GM10266 (cell line): Measurements from ENCODE around the gene SPDYE17.
"Not testable (repeated sequence)": the region's sequence is repeated elsewhere in the genome, so short reads cannot be mapped to it uniquely, and the experiment has no call there.

Experiments
- DNase-seq: peaks from one replicate; pipeline ENCODE4 v3.0.0; 2012; ENCODE audit errors: extremely low spot score

The SPDYE17 gene

DNA sequence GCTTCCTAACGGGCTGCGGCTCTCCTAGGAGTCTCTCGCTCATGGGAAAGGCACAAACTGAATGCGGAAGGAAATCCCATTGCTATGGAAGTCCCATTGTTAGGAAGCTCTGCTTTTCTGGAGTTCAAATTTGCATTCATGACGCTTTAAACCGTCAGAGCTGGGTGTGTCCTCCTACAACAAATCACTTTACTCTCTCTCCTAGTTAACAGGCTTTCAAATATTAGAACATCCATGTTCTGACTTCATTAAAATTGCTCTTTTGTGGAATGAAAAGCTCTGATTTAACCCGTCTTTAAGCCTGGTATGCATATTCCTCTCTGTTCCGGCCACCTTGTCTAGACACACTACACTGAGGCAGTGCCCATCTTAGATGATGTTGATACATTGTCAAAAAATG is at the start of gene SPDYE17:
SPDYE17 (minus strand) TSS at position 101 of the 400 bp plus-strand sequence. CDS start 1,791 bp downstream, outside the sequence.
- DNase-seq: not testable (repeated sequence)

DNA sequence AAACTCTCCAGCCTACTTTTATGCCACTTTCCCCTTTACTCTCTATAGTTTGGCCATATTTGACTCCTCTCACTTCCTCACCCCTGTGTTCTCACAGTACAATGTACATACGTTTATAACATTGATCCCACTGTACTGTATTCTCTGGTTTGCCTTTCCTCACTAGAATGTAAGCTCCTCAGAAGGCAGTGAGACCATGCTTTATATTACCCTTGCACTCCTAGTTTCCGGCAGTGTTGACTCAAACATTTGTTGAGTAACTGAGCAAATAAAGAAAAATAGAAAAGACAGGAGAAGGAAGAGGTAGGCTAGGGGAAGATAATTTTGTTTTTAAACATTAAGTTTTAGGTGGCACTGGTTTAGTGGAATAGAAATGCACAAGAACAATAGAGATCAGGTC is 48.1 kb upstream of the SPDYE17 start:
- not testable (repeated sequence) for DNase-seq

GRCh38 chr7:77079624-77080023 is 47.5 kb upstream of the SPDYE17 start:
- not testable (repeated sequence) for DNase-seq

DNA sequence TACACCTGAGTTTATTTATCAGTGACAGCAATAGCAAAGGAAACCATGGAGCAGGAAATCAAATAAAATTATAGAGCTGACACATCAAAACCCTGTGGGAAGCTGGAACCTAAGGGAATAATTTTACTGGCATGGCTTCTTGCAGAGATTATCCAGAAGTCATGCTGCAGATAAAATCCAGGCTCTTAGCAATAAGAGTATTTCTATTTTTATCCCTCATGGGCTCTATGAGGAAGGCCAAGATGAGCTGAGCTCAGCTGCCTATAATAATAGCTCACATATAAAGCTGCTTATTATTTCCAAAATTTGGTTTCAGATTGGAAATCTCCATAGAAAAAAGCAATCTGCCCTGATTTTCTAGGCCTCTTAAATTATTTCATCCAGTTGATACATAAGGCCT is 47.0 kb upstream of the SPDYE17 start:
- DNase-seq: not testable (repeated sequence)

DNA sequence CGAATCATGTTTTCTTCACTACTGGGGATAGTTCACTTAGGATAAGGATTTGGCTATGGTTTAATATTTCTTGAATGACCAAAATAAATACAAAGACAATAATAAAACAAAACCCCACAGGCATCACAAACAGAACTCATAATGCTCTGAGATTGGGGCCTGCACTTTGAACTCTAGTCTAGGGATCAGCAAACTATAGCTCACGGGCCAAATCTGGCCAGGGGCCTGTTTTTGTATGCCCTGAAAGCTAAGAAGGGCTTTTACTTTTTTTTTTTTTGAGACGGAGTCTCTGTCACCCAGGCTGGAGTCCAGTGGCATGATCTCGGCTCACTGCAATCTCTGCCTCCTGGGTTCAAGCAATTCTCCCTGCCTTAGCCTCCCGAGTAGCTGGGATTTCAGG is 44.9 kb upstream of the SPDYE17 start:
- DNase-seq: not testable (repeated sequence)

DNA sequence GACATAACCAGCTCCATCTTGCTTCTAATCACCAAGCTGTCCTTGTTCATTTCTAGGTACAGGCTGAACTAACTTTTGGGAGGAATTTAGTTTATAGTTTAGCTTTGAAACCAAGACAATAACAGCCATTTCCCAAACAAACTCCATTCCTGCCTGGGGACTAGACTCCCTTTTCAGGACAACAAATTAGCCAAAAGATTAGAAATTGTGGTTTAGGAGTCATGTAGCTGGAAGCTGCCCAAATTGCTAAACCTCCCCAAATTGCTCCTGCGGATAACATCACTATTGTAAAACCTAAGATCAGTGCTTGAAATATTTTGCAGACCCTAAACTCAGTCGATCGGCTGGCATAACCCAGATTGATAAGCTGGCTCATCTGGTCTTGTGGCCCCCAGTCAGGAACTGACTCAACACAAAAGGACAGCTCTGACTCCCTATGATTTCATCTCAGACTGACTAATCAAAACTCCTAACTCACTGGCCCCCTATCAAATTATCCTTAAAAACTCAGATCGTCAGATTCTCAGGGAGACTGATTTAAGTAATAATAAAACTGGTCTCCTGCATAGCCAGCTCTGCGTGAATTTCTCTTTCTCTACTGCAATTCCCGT is 42.7 kb upstream of the SPDYE17 start:
- not testable (repeated sequence) for DNase-seq

- DNase-seq: not testable (repeated sequence)
Observed at GRCh38 chr7:77071108-77071507, 38.9 kb upstream of the SPDYE17 start.

DNA sequence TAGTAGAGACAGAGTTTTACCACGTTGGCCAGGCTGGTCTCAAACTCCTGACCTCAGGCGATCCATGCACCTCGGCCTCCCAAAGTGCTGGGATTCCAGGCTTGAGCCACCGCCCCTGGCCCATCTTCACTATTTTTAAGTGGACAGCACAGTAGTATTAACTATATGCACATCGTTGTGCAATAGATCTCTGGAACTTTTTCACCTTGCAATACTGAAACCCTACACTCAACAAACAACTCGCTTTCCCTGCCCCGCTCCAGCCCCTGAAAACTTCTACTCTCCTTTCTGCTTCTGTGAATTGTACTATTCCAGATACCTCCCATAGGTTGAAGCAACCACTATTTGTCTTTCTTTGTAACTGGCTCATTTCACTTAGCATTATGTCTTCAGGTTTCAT is 33.7 kb upstream of the SPDYE17 start:
- not testable (repeated sequence) for DNase-seq

- not testable (repeated sequence) for DNase-seq
Observed at GRCh38 chr7:77063732-77064131, 31.6 kb upstream of the SPDYE17 start.

DNA sequence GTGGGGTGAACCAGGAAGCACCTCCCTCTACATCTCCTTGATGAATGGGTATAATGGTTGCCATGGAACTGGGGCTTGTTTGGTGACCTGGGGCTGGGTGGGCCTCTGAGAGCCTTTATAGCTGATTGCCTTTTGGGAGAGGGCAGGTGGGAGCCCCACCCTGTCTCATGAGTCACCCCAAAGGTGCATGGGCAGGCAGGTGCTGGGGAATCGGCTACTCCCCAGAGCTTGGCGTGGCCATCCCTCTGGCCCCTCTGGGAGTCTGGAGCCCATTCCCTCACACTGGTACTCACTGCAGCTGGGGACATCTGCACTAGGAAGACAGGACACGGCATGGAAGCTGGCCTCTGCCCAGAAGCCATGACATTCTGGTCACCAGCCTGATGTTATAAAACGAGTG is 30.4 kb upstream of the SPDYE17 start, which contains the start of gene SPDYE18:
SPDYE18 (minus strand) TSS at position 2 of the 400 bp plus-strand sequence. CDS start 2,046 bp downstream, outside the sequence.
- DNase-seq: not testable (repeated sequence)

DNA sequence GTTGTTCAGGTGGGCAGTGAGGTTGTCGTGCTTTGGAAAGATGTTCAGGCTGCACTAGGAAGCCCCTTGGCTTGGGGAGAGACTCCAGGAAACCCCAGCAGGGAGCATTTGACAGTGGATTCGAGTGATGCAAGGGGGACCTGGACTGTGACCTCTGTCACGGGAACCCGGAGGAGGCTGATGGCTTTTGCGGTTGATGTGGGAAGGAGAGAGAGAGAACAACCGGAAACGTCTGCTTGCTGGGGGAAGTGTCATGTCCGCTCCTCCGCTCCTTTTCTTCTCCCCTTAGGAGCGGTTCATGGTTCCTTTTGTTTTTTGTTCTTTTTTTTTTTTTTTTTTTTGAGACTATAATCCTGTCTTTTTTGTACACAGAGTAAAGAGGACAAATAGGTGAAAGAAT is 5.8 kb downstream of the SPDYE17 start:
- not testable (repeated sequence) for DNase-seq

- DNase-seq: not testable (repeated sequence)
Observed at GRCh38 chr7:77010074-77010680, 22.0 kb downstream of the SPDYE17 start.

DNA sequence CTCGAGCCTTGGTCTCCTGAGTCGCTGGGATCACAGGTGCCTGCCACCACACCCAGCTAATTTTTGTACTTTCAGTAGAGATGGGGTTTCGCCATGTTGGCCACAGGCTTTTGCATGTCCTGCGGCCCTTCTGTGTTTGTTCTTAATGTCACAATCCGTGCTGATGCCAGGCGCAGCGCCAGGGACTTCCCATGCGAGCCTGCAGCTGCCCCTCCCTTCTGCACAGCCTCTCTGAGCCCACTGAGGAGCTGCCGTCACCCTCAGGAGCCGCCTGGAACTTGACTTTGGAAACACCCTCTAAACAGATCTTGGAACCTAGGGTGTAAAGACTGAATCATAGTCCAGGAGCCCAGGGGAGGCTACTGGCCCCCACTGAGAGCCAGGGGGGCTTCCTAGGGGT is 24.2 kb downstream of the SPDYE17 start:
- not testable (repeated sequence) for DNase-seq

DNA sequence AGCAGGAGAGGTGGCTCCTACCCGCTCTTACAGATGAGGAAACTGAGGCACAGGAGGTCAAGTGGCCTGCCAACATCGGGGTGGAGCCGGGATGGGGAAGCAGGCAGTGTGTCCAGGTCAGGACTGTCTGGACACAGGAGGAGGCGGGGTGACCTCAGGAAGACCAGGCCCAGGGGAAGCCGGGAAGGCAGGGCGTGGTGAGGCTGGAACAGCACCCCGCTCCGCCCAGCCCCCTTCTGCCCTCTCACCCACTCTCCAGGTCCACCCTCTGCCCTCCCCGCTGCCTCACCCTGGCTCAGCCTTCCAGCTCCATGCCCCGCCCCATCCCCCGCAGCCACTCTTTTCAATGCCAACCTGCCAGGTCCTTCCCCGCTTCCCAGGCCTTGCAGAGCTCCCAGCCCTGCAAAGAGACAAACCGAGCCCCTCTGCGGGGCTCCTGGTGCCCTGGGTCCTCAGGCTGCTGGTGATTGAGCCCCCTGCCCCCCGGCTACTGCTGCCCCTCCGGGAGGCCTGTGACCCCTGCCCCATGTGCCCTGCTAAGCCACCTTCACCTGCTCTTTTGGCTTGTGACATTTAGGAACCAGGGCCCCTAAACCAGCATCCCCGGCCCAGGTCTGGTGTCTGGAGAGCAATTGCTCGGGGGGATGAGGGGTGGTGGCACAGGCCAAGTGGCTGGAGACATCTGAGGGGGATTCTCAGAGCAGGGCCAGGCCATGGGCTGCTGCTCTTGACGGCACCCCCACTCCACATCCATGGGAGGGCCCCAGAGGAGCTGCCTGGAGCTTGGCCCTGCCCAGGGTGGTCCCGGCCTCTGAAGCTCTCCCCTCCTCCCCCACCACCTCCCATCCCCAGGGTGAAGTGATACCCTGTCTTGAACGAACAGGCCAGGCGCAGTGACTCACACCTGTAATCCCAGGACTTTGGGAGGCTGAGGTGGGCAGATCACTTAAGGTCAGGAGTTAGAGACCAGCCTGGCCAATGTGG is 25.7 kb downstream of the SPDYE17 start:
- not testable (repeated sequence) for DNase-seq

DNA sequence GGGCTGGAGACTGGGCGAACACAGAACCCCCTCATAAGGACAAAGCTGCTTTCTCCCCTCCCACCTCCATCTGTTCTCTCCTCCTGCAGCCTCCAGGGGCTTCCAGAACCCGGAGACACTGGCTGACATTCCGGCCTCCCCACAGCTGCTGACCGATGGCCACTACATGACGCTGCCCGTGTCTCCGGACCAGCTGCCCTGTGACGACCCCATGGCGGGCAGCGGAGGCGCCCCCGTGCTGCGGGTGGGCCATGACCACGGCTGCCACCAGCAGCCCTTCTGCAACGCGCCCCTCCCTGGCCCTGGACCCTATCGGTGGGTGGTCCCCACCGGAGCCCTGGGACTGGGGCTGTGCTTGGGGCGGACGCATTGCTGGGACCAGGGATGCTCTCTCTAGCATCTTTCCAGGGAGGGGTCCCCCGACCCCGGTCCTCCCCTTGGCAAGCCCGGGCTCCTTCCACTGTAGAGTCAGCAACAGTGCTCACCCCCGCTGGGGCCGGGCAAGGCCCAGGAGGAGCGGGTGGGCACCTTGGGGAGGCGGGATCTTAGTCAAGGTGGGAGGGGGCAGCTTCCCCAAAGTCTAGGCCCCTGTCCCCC is 26.6 kb downstream of the SPDYE17 start:
- not testable (repeated sequence) for DNase-seq

DNA sequence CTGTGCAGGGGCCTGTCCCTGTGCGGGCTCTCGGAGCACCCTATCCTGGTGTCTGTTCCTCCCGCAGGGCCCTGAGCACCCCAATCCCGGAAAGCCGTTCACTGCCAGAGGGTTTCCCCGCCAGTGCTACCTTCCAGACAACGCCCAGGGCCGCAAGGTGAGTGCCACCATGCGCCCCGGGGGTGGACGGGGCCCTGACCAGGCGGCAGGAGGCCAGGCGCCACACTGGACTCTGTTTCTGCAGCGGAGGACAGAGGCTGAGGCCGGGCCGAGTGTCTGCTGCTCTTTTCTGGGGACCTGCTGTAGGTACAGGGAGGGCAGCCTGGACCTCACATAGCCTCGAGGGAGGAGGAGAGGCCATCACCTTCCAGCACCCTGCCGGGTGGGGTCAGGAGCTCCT is 28.0 kb downstream of the SPDYE17 start:
- DNase-seq: not testable (repeated sequence)

- DNase-seq: not testable (repeated sequence)
Observed at GRCh38 chr7:77003241-77003640, 28.9 kb downstream of the SPDYE17 start.

DNA sequence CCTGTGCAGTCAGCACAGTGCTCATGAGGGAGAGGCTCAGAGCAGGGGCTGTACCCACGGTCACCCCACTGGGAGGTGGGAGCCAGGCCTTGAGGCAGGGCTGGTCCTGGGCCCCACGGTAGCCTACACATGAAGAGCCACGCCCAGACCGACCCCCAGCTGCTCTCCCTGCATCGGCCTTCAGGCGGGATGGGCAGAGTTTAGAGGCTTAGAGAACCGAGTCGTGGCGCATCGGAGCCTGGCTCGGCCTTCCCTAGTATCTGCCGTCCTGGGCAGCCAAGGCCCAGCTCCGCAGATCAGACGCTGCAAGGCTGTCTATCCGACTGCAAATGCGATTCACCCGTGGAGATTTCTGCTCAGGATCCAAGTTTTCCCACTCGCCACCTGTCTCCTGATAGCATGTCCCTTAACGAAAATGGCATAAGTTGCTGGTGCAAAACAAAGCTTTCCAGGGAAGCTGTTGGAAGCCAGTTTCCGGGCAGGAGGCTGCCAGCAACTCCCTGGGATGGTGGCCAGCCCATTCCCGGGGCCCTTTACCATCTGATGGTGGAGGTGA is 29.4 kb downstream of the SPDYE17 start:
- not testable (repeated sequence) for DNase-seq

GRCh38 chr7:77002104-77002503 is 30.1 kb downstream of the SPDYE17 start:
- not testable (repeated sequence) for DNase-seq

GRCh38 chr7:76999474-77000107 is 32.6 kb downstream of the SPDYE17 start:
- not testable (repeated sequence) for DNase-seq
